Osteoblast (primary cell): ENCODE data around the gene SCAI. TPM values are rescaled to one million over a fixed set of nuclear protein-coding genes. Genes with fewer than 3 reads are reported as not detected.
A peak's percentile ranks its signal among the peaks of the same experiment; 100 is the strongest.

Experiments used
- DNase-seq: peaks from one replicate; pipeline ENCODE4 v3.0.0; 2011; ENCODE audit warnings: low spot score, mixed read lengths; ENCODE audit not compliant: insufficient read length; ENCODE audit errors: missing footprints
- H2AFZ ChIP-seq: 2 replicates; pipeline ENCODE4 v1.6.0; 2011; ENCODE audit warnings: mild to moderate bottlenecking, low read length
- H3K27ac ChIP-seq: 2 replicates; pipeline ENCODE4 v1.5.1; 2011; ENCODE audit warnings: mild to moderate bottlenecking, low read depth, low read length, moderate library complexity
- H3K27me3 ChIP-seq: 2 replicates; pipeline ENCODE4 v1.6.0; 2012; ENCODE audit warnings: mild to moderate bottlenecking, control low read depth, inconsistent platforms, low read length, moderate library complexity; ENCODE audit not compliant: insufficient read depth
- H3K36me3 ChIP-seq: 2 replicates; pipeline ENCODE4 v1.5.1; 2011; ENCODE audit warnings: mild to moderate bottlenecking, low read length, control low read depth, moderate library complexity; ENCODE audit not compliant: insufficient read depth
- H3K4me1 ChIP-seq: 2 replicates; pipeline ENCODE4 v1.5.1; 2011; ENCODE audit warnings: mild to moderate bottlenecking, low read length, control low read depth, moderate library complexity; ENCODE audit not compliant: insufficient read depth
- H3K4me2 ChIP-seq: 2 replicates; pipeline ENCODE4 v1.6.0; 2011; ENCODE audit warnings: mild to moderate bottlenecking, low read length; ENCODE audit not compliant: insufficient read depth
- H3K4me3 ChIP-seq: fragments of 200-600 bp; sonication (generic); 3 replicates; pipeline ENCODE4 v1.5.1; 2012; ENCODE audit warnings: mild to moderate bottlenecking, low read length, inconsistent platforms; ENCODE audit not compliant: insufficient read depth
- H3K79me2 ChIP-seq: 2 replicates; pipeline ENCODE4 v1.6.0; 2012; ENCODE audit warnings: mild to moderate bottlenecking, low read length, control low read depth, inconsistent platforms; ENCODE audit not compliant: insufficient read depth
- H3K9me3 ChIP-seq: 2 replicates; pipeline ENCODE4 v1.5.1; 2011; ENCODE audit warnings: low read depth, low read length, control low read depth
- H4K20me1 ChIP-seq: 2 replicates; pipeline ENCODE4 v1.6.0; 2012; ENCODE audit warnings: mild to moderate bottlenecking, low read length, control low read depth; ENCODE audit not compliant: insufficient read depth
- CTCF ChIP-seq: IDR thresholded peaks from 2 replicates; pipeline ENCODE4 v1.5.1; 2011; ENCODE audit warnings: mild to moderate bottlenecking, low read depth, low read length, moderate library complexity; ENCODE audit errors: extremely low read depth
- total RNA-seq: library from RNA; depleted of rRNA; stranded (reverse); fragments of >200 nt; gene quantifications from 2 replicates; pipeline ENCODE4 v1.2.3, GENCODE V29; 2012

Gene SCAI
- total RNA-seq, 1 donor = 11.2 TPM

- TF ChIP-seq CTCF = no peak
- H3K4me1 ChIP-seq = peaks cover 17% of the 10 kb centered on the region
- H3K4me3 ChIP-seq = peak within 1 kb of the TSS; percentile 93
- H2AFZ ChIP-seq = peak within 1 kb of the TSS; percentile 93
- DNase-seq = peak; percentile 98
- no peaks in the 10 kb centered on the region for H3K9me3 ChIP-seq
- H3K27ac ChIP-seq = peak within 1 kb of the TSS; percentile 94
- no peaks in the 10 kb centered on the region for H4K20me1 ChIP-seq
- peak within 1 kb of the TSS; percentile 94 for H3K4me2 ChIP-seq
- H3K79me2 ChIP-seq = peaks cover 9% of the 10 kb centered on the region
- H3K27me3 ChIP-seq = no peaks in the 10 kb centered on the region
- peaks cover 16% of the 10 kb centered on the region for H3K36me3 ChIP-seq
Measured at GRCh38 chr9:124940894-124941678, 202.2 kb downstream of the SCAI start, which contains the start of gene GOLGA1. TSS of gene GOLGA1 (minus strand) at chr9:124941083. CDS start at chr9:124938711, 2,372 bp downstream.

- H3K4me1 ChIP-seq = peaks cover 17% of the 10 kb centered on the region
- no peaks in the 10 kb centered on the region for H3K9me3 ChIP-seq
- H3K4me2 ChIP-seq = peak overlapping the region; percentile 94
- H4K20me1 ChIP-seq = no peaks in the 10 kb centered on the region
- H3K27me3 ChIP-seq = no peaks in the 10 kb centered on the region
- peak overlapping the region; percentile 93 for H3K4me3 ChIP-seq
- no peak for TF ChIP-seq CTCF
- DNase-seq = no peak
- H2AFZ ChIP-seq = peak overlapping the region; percentile 93
- peak overlapping the region; percentile 94 for H3K27ac ChIP-seq
- peaks cover 9% of the 10 kb centered on the region for H3K79me2 ChIP-seq
- peaks cover 21% of the 10 kb centered on the region for H3K36me3 ChIP-seq
Measured at GRCh38 chr9:124940521-124940893, 202.8 kb downstream of the SCAI start.

GRCh38 chr9:124939944-124940343 is 203.4 kb downstream of the SCAI start:
- Histone ChIP-seq H3K27me3 (no peaks in the 10 kb centered on the region), H4K20me1 (no peaks in the 10 kb centered on the region), H3K9me3 (no peaks in the 10 kb centered on the region), H3K79me2 (peaks cover 9% of the 10 kb centered on the region), H3K4me2 (peak overlapping the region; percentile 94), H3K36me3 (peaks cover 21% of the 10 kb centered on the region), H3K4me1 (peaks cover 17% of the 10 kb centered on the region), H3K4me3 (peak overlapping the region; percentile 93), H3K27ac (peak overlapping the region; percentile 94), H2AFZ (peak overlapping the region; percentile 93)
- TF ChIP-seq CTCF = no peak
- no peak for DNase-seq

GRCh38 chr9:124934290-124934689 is 209.0 kb downstream of the SCAI start:
- TF ChIP-seq CTCF = no peak
- no peak overlapping the region for H3K27ac ChIP-seq
- no peak overlapping the region for H3K4me3 ChIP-seq
- no peaks in the 10 kb centered on the region for H3K9me3 ChIP-seq
- no peak overlapping the region for H2AFZ ChIP-seq
- no peak overlapping the region for H3K4me2 ChIP-seq
- peaks cover 2% of the 10 kb centered on the region for H3K4me1 ChIP-seq
- H3K27me3 ChIP-seq = no peaks in the 10 kb centered on the region
- H4K20me1 ChIP-seq = no peaks in the 10 kb centered on the region
- no peak for DNase-seq
- no peaks in the 10 kb centered on the region for H3K79me2 ChIP-seq
- peaks cover 40% of the 10 kb centered on the region for H3K36me3 ChIP-seq
